Activated CD8-positive, alpha-beta T cell treated with anti-CD3 and anti-CD28 coated beads for 36 hours (primary cell): ENCODE measurements around the gene EPB41. TPM values are rescaled to one million over a fixed set of nuclear protein-coding genes. Genes with fewer than 3 reads are reported as not detected.

Source experiments
- ATAC-seq: fragments of 200-7000 bp; cut with Tn5 transposase; one replicate; pipeline ENCODE4 v1.10.0; 2021; ENCODE audit warnings: mild to moderate bottlenecking, moderate library complexity
- CTCF ChIA-PET: fragments of 350-600 bp; sonication (Branson Sonifier 250); formaldehyde crosslinking; loops from one replicate; lab custom pipeline; 2021; ENCODE audit warnings: antibody characterized with exemption; lab: Charles Lee
- POLR2A ChIA-PET: fragments of 350-600 bp; sonication (Branson Sonifier 250); formaldehyde crosslinking; loops from one replicate; lab custom pipeline; 2021; ENCODE audit warnings: antibody characterized with exemption; lab: Charles Lee
- DNase-seq: peaks from one replicate; pipeline ENCODE4 v3.0.0-alpha.2; 2020
- H3K27ac Mint-ChIP-seq: one replicate; pipeline ENCODE4 v1.8.0; 2021; ENCODE audit warnings: mild to moderate bottlenecking, mixed read lengths
- H3K27me3 Mint-ChIP-seq: one replicate; pipeline ENCODE4 v1.8.0; 2021; ENCODE audit warnings: mixed read lengths
- H3K36me3 Mint-ChIP-seq: one replicate; pipeline ENCODE4 v1.8.0; 2021; ENCODE audit warnings: low read depth, mixed read lengths
- H3K4me1 Mint-ChIP-seq: one replicate; pipeline ENCODE4 v1.8.0; 2021; ENCODE audit warnings: low read depth, mixed read lengths
- H3K4me3 Mint-ChIP-seq: one replicate; pipeline ENCODE4 v1.8.0; 2021; ENCODE audit warnings: mild to moderate bottlenecking, moderate library complexity, mixed read lengths
- H3K9me3 Mint-ChIP-seq: one replicate; pipeline ENCODE4 v1.8.0; 2021; ENCODE audit warnings: mixed read lengths
- intact Hi-C: fragments of 100-400 bp; cut with micrococcal nuclease; formaldehyde crosslinking; loops from one replicate; pipeline ENCODE4 v1.10.0; 2022
- total RNA-seq, 2 experiments: library from RNA; stranded (reverse); gene quantifications; one replicate each; pipeline ENCODE4 v1.2.3, GENCODE V29; 2021
- TF ChIP-seq, protein P1 (sequence below): fragments of 200-600 bp; IDR thresholded peaks from one replicate; pipeline ENCODE4 v1.8.0; 2022; ENCODE audit warnings: antibody characterized with exemption, mild to moderate bottlenecking

Gene EPB41
- total RNA-seq, 2 experiments from 2014 or later, result 74.9 to 80.3 TPM

DNA sequence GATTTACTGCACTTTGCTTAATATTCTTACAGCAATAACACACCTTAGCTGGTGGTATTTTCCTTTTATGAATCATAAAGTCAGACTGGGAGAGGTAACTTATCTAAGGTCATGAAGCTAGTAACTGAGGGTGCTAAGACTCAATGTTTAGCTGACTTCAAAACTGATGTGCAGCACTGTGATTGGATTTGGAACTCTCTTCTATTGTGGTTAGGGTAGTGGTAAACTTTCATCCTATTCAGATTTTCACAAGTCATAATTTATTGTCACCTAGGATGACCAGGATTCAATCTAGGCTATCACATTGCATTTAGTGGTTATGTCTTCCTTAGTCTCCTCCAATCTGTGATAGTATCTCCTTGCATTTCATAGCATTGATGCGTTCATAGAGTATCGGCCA lies 18.9 kb downstream of the EPB41 start:
- POLR2A ChIA-PET, result interaction anchor here (1.0 to 1.8 kb wide), 4 partner anchors 10 to 53 kb away, joined by 3 to 9 read pairs (median 4); no protein-coding TSS in a partner anchor
- H3K4me1 Mint-ChIP-seq, result peaks cover 70% of the 10 kb centered on the region
- H3K9me3 Mint-ChIP-seq, result peaks cover 4% of the 10 kb centered on the region
- ATAC-seq (peak; percentile 78), DNase-seq (no peak)
- H3K36me3 Mint-ChIP-seq, result peaks cover 14% of the 10 kb centered on the region
- peak overlapping the region; percentile 40 for H3K27ac Mint-ChIP-seq
- H3K4me3 Mint-ChIP-seq, result no peak overlapping the region
- TF ChIP-seq, protein P1, sequence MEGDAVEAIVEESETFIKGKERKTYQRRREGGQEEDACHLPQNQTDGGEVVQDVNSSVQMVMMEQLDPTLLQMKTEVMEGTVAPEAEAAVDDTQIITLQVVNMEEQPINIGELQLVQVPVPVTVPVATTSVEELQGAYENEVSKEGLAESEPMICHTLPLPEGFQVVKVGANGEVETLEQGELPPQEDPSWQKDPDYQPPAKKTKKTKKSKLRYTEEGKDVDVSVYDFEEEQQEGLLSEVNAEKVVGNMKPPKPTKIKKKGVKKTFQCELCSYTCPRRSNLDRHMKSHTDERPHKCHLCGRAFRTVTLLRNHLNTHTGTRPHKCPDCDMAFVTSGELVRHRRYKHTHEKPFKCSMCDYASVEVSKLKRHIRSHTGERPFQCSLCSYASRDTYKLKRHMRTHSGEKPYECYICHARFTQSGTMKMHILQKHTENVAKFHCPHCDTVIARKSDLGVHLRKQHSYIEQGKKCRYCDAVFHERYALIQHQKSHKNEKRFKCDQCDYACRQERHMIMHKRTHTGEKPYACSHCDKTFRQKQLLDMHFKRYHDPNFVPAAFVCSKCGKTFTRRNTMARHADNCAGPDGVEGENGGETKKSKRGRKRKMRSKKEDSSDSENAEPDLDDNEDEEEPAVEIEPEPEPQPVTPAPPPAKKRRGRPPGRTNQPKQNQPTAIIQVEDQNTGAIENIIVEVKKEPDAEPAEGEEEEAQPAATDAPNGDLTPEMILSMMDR, result no peak
- CTCF ChIA-PET, result interaction anchor here (1.5 kb wide), 1 partner anchor 106 kb away, joined by 3 read pairs; no protein-coding TSS in a partner anchor
- intact Hi-C loops, result no loop called here
- H3K27me3 Mint-ChIP-seq, result no peaks in the 10 kb centered on the region

DNA sequence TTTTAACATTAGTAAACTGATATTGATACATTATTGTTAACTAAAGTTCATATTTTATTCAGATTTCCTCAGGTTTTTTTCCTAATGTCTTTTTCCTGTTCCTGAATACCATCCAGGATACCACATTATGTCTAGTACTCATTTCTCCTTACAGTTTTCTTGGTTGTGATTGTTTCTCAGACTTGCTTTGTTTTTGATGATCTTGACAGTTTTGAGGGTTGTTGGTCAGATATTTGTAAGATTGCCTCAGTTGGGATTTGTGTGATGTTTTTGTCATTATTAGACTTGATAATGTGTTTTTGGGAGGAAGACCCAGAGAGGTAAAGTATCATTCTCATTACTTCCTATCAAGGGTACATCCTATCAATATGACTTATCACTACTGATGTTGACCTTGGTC lies 19.5 kb downstream of the EPB41 start:
- TF ChIP-seq, protein P1, result no peak
- Mint-ChIP-seq H3K36me3 (peaks cover 14% of the 10 kb centered on the region), H3K27ac (peak overlapping the region; percentile 64), H3K9me3 (peaks cover 4% of the 10 kb centered on the region), H3K4me3 (no peak overlapping the region), H3K27me3 (no peaks in the 10 kb centered on the region), H3K4me1 (peaks cover 67% of the 10 kb centered on the region)
- intact Hi-C loops, result no loop called here
- ATAC-seq (no peak), DNase-seq (no peak)
- ChIA-PET POLR2A (interaction anchor here (1.0 kb wide), 1 partner anchor 52 kb away, joined by 4 read pairs; no protein-coding TSS in a partner anchor), CTCF (no interaction called here)

DNA sequence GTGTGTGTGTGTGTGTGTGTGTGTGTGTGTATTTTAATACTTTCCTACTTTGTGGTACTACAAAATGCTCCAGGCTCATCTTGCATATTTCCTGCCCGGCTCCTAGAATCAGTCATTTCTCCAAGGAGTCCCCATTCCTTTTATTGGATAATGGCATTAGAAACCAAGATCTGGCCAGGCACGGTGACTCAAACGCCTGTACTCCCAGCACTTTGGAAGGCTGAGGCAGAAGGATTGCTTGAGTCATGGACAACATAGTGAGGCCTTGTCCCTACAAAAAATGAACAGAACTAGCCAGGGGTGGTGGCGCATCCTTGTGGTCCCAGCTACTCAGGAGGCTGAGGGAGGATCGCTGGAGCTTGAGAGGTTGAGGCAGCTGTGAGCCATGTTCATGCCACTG lies 20.3 kb downstream of the EPB41 start:
- ATAC-seq (no peak), DNase-seq (no peak)
- intact Hi-C loops, result no loop called here
- CTCF ChIA-PET, result interaction anchor here (2.0 kb wide), 1 partner anchor 57 kb away, joined by 5 read pairs; no protein-coding TSS in a partner anchor
- no peak overlapping the region for H3K27ac Mint-ChIP-seq
- no peaks in the 10 kb centered on the region for H3K27me3 Mint-ChIP-seq
- TF ChIP-seq, protein P1, result no peak
- peaks cover 17% of the 10 kb centered on the region for H3K36me3 Mint-ChIP-seq
- H3K4me3 Mint-ChIP-seq, result no peak overlapping the region
- POLR2A ChIA-PET, result interaction anchor here (1.1 kb wide), 1 partner anchor 51 kb away, joined by 3 read pairs; no protein-coding TSS in a partner anchor
- H3K9me3 Mint-ChIP-seq, result peaks cover 4% of the 10 kb centered on the region
- peaks cover 70% of the 10 kb centered on the region for H3K4me1 Mint-ChIP-seq

DNA sequence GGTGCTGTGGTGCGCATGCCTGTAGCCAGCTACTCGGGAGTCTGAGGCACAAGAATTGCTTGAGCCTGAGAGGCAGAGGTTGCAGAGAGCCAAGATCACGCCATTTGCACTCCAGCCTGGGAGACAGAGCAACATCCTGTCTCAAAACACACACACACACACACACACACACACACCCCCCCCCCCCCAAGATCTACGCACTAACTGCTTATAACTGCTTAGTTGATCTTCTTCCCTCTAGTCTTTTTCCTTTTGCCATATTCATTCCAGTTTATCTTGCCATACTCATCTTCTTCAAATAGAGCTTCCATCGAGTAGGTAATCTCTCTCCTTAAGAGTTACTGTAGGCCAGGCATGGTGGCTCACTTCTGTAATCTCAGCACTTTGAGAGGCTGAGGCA lies 20.9 kb downstream of the EPB41 start:
- H3K27me3 Mint-ChIP-seq, result no peaks in the 10 kb centered on the region
- TF ChIP-seq, protein P1, result no peak
- ChIA-PET POLR2A (interaction anchor here (0.8 to 1.1 kb wide), 3 partner anchors 19 to 51 kb away, joined by 3 read pairs; no protein-coding TSS in a partner anchor), CTCF (interaction anchor here (2.0 kb wide), 1 partner anchor 58 kb away, joined by 5 read pairs; no protein-coding TSS in a partner anchor)
- ATAC-seq (no peak), DNase-seq (no peak)
- peak overlapping the region; percentile 14 for H3K27ac Mint-ChIP-seq
- intact Hi-C loops, result no loop called here
- H3K4me1 Mint-ChIP-seq, result peaks cover 72% of the 10 kb centered on the region
- peaks cover 17% of the 10 kb centered on the region for H3K36me3 Mint-ChIP-seq
- no peak overlapping the region for H3K4me3 Mint-ChIP-seq
- peaks cover 4% of the 10 kb centered on the region for H3K9me3 Mint-ChIP-seq

DNA sequence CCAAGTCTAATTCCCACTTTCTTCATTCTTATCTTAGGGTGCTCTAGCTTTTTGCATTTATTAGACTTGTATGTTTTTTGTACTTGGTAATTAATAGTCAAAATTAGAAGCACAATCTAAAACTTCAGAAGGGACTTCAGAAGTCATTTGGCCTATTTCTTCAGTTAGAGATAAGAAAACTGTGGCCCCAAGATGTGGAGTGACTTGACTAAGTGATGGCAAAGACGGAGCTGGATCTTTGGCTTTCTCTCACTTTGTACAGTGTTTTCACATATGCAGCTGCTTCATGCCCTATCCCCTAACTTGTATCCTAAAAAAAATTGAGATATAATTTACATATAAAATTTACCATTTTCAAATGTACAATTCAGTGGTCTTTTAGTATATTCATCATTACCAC lies 21.7 kb downstream of the EPB41 start:
- DNase-seq, result no peak
- ChIA-PET POLR2A (interaction anchor here (0.8 to 1.0 kb wide), 2 partner anchors 20 to 48 kb away, joined by 3 read pairs; no protein-coding TSS in a partner anchor), CTCF (interaction anchor here (2.0 kb wide), 1 partner anchor 59 kb away, joined by 5 read pairs; no protein-coding TSS in a partner anchor)
- no peak for ATAC-seq
- intact Hi-C loops, result no loop called here
- H3K4me1 Mint-ChIP-seq, result peaks cover 73% of the 10 kb centered on the region
- no peak overlapping the region for H3K27ac Mint-ChIP-seq
- peaks cover 4% of the 10 kb centered on the region for H3K9me3 Mint-ChIP-seq
- H3K4me3 Mint-ChIP-seq, result no peak overlapping the region
- H3K36me3 Mint-ChIP-seq, result peaks cover 17% of the 10 kb centered on the region
- no peaks in the 10 kb centered on the region for H3K27me3 Mint-ChIP-seq
- TF ChIP-seq, protein P1, result no peak
